ENCODE measurements around the gene ZNF500. TPM values are rescaled to one million over a fixed set of nuclear protein-coding genes. Genes with fewer than 3 reads are reported as not detected.

ZNF500 gene
- total RNA-seq, 1 donor from 2014 or later: 6.8 TPM

DNA sequence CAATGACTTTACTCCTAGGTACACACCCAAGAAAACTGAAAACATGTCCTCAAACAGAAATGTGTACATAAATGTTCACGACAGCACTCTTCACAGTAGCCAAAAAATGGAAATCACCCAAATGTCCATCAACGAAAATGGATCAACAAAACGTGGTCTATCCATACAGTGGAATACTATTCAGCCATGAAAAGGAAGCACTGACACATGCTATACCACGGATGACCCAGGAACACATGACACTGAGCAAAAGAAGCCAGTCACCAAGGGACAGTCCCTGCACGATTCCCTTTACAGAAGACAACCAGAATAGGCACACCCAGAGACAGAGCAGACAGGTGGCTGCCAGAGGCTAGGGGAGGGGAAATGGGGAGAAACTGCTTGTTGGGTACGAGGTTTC, 11.3 kb downstream of the ZNF500 start:
- H3K9ac ChIP-seq (ENCODE audit: low read depth in 1 of 3, low read length in 3 of 3): no peak overlapping the region
- peaks cover 59 to 74% (median 70%) of the 10 kb centered on the region in 3 donors for H3K36me3 ChIP-seq (ENCODE audit: control insufficient read depth in 3 of 3, insufficient read depth in 3 of 3, low read length in 3 of 3)
- H3K27me3 ChIP-seq (ENCODE audit: control insufficient read depth in 3 of 3, insufficient read depth in 3 of 3, low read length in 3 of 3): no peaks in the 10 kb centered on the region
- no peaks in the 10 kb centered on the region for H3K4me1 ChIP-seq (ENCODE audit: control insufficient read depth in 3 of 3, insufficient read depth in 3 of 3, low read length in 3 of 3)
- no peak overlapping the region for H3K27ac ChIP-seq (ENCODE audit: low read depth, low read length)
- no peak overlapping the region for H3K4me3 ChIP-seq (ENCODE audit: low read length in 3 of 3)
- no peaks in the 10 kb centered on the region for H3K9me3 ChIP-seq (ENCODE audit: control insufficient read depth in 3 of 3, low read length in 3 of 3)

- Histone ChIP-seq H3K9me3 (ENCODE audit: control insufficient read depth in 3 of 3, low read length in 3 of 3) (no peaks in the 10 kb centered on the region), H3K27me3 (ENCODE audit: control insufficient read depth in 3 of 3, insufficient read depth in 3 of 3, low read length in 3 of 3) (no peaks in the 10 kb centered on the region), H3K4me1 (ENCODE audit: control insufficient read depth in 3 of 3, insufficient read depth in 3 of 3, low read length in 3 of 3) (no peaks in the 10 kb centered on the region), H3K36me3 (ENCODE audit: control insufficient read depth in 3 of 3, insufficient read depth in 3 of 3, low read length in 3 of 3) (peaks cover 53 to 68% (median 67%) of the 10 kb centered on the region in 3 donors), H3K4me3 (ENCODE audit: low read length in 3 of 3) (no peak overlapping the region), H3K27ac (ENCODE audit: low read depth, low read length) (no peak overlapping the region), H3K9ac (ENCODE audit: low read depth in 1 of 3, low read length in 3 of 3) (no peak overlapping the region)
Observed at GRCh38 chr16:4754865-4755264, 12.1 kb downstream of the ZNF500 start.

- Histone ChIP-seq H3K4me3 (ENCODE audit: low read length in 3 of 3) (no peak overlapping the region), H3K9me3 (ENCODE audit: control insufficient read depth in 3 of 3, low read length in 3 of 3) (no peaks in the 10 kb centered on the region), H3K27ac (ENCODE audit: low read depth, low read length) (no peak overlapping the region), H3K36me3 (ENCODE audit: control insufficient read depth in 3 of 3, insufficient read depth in 3 of 3, low read length in 3 of 3) (peaks cover 44 to 55% (median 54%) of the 10 kb centered on the region in 3 donors), H3K4me1 (ENCODE audit: control insufficient read depth in 3 of 3, insufficient read depth in 3 of 3, low read length in 3 of 3) (no peaks in the 10 kb centered on the region), H3K27me3 (ENCODE audit: control insufficient read depth in 3 of 3, insufficient read depth in 3 of 3, low read length in 3 of 3) (no peaks in the 10 kb centered on the region), H3K9ac (ENCODE audit: low read depth in 1 of 3, low read length in 3 of 3) (no peak overlapping the region)
Observed at GRCh38 chr16:4753227-4753626, 13.7 kb downstream of the ZNF500 start.

DNA sequence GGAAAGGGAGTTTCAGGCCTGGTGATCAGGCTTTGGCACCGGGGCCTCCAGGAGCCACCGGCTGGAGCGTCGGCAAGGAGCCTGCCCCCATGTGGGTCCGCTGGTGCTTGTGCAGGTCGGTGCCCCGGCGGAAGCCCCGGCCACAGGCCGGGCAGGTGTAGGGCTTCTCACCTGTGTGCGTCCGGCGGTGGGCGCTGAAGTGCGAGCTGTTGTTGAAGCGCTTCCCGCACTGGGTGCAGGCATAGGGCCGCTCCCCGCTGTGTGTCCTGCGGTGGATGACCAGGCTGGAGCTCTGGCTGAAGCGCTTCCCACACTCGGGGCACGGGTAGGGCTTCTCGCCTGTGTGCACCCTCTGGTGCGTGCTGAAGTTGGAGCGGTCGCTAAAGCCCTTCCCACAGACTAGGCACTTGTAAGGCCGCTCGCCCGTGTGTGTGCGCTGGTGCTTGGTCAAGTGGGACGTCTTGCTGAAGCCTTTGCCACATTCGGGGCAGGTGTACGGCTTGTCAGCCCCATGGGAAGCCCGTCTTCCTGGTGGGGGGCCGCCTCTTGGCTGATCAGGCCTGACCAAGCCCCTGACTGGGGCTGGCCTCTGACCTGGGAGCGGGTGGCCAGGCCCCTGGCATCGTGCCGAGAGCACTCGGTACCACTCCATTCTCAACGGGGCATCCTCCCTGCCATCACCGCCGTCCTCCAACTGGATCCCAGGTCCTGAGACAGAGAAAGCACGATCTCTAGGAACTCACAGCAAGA, 14.4 kb downstream of the ZNF500 start:
- Histone ChIP-seq H3K9ac (ENCODE audit: low read depth in 1 of 3, low read length in 3 of 3) (no peak overlapping the region), H3K4me3 (ENCODE audit: low read length in 3 of 3) (no peak overlapping the region), H3K27ac (ENCODE audit: low read depth, low read length) (no peak overlapping the region), H3K9me3 (ENCODE audit: control insufficient read depth in 3 of 3, low read length in 3 of 3) (no peaks in the 10 kb centered on the region), H3K36me3 (ENCODE audit: control insufficient read depth in 3 of 3, insufficient read depth in 3 of 3, low read length in 3 of 3) (peaks cover 41 to 53% (median 51%) of the 10 kb centered on the region in 3 donors), H3K4me1 (ENCODE audit: control insufficient read depth in 3 of 3, insufficient read depth in 3 of 3, low read length in 3 of 3) (no peaks in the 10 kb centered on the region), H3K27me3 (ENCODE audit: control insufficient read depth in 3 of 3, insufficient read depth in 3 of 3, low read length in 3 of 3) (no peaks in the 10 kb centered on the region)

DNA sequence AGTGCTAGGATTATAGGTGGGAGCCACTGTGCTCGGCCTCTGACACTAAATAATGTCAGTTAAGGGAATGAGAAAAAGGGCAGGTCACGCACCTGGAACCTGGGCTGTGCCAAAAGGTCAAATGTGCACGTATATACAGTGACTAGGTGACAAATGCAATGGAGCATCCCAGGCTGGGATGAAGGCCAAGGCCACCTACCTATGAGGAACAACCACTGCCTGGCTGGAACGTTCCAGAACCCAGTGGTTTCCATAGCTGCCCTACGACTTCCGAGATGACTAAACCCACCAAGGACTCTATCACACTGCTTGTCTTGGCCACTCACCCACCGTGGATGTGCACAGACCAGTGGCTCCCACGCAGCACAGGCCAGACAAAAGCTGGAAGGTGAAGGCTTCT, 16.1 kb downstream of the ZNF500 start:
- Histone ChIP-seq H3K4me1 (ENCODE audit: control insufficient read depth in 3 of 3, insufficient read depth in 3 of 3, low read length in 3 of 3) (peaks cover 0 to 10% (median 4%) of the 10 kb centered on the region in 3 donors), H3K9me3 (ENCODE audit: control insufficient read depth in 3 of 3, low read length in 3 of 3) (no peaks in the 10 kb centered on the region), H3K9ac (ENCODE audit: low read depth in 1 of 3, low read length in 3 of 3) (no peak overlapping the region), H3K4me3 (ENCODE audit: low read length in 3 of 3) (no peak overlapping the region), H3K27me3 (ENCODE audit: control insufficient read depth in 3 of 3, insufficient read depth in 3 of 3, low read length in 3 of 3) (no peaks in the 10 kb centered on the region), H3K27ac (ENCODE audit: low read depth, low read length) (no peak overlapping the region), H3K36me3 (ENCODE audit: control insufficient read depth in 3 of 3, insufficient read depth in 3 of 3, low read length in 3 of 3) (peaks cover 38 to 50% (median 47%) of the 10 kb centered on the region in 3 donors)

DNA sequence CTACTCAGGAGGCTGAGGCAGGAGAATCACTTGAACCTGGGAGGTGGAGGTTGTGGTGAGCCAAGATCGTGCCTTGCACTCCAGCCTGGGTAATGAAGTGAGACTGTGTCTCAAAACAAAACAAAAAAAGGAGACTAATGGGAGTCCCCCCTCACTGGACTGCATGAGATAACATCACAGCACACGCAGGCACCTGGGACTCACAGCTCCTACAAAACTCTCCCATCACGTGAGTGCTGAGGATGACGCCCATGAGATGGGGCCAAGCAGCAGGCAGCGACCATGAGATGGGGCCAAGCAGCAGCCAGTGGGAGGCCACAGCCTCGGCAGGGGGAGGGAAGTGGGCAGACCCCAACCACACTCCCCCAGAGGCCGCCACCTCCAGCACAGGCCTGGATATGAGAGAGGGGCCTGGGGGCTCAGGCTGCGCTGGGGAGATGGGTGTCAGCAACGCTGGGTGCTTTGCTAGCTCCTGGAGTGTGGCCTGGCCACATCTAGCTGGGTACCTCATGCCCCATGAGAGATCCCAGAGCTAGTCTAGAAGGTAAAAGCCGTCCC, 17.2 kb downstream of the ZNF500 start:
- Histone ChIP-seq H3K9me3 (ENCODE audit: control insufficient read depth in 3 of 3, low read length in 3 of 3) (no peaks in the 10 kb centered on the region), H3K27ac (ENCODE audit: low read depth, low read length) (no peak overlapping the region), H3K4me1 (ENCODE audit: control insufficient read depth in 3 of 3, insufficient read depth in 3 of 3, low read length in 3 of 3) (peaks cover 0 to 10% (median 4%) of the 10 kb centered on the region in 3 donors), H3K4me3 (ENCODE audit: low read length in 3 of 3) (no peak overlapping the region), H3K9ac (ENCODE audit: low read depth in 1 of 3, low read length in 3 of 3) (no peak overlapping the region), H3K36me3 (ENCODE audit: control insufficient read depth in 3 of 3, insufficient read depth in 3 of 3, low read length in 3 of 3) (peaks cover 33 to 42% (median 39%) of the 10 kb centered on the region in 3 donors), H3K27me3 (ENCODE audit: control insufficient read depth in 3 of 3, insufficient read depth in 3 of 3, low read length in 3 of 3) (no peaks in the 10 kb centered on the region)

DNA sequence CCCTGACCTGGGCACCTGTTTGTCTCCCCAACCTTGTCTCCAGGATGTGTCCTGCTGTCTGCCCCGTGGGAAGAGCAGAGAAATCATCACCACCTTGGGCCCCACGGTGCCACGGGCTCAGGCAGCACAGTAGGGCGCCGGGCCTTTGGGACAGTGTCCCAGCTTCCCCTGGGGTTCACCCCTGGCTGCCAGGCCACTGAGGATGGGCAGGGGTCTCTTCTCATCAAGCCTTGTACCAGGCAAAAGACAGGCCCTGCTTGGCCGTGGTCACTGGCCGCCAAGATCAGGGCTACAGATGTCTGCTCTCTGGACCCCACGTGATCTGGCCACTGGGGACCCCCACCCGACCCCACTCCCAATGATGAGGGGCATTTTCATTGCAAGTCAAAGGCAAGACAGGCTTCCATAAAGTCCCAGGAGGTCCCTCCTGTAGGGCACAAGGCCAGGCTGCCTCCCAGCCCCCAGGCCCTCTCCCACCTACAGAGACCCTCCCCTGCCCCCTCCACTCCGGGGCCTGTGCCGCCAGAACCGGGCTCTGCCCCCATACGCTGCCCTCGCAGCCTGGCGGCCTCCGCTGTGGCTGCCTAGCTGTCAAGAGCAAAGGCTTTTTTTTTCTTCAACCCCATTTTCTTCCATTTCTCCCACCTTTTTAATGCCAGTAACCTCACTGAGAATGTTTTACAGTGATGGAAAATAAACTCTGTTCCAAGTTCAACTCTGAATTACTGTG, 18.1 kb downstream of the ZNF500 start:
- H3K36me3 ChIP-seq (ENCODE audit: control insufficient read depth in 3 of 3, insufficient read depth in 3 of 3, low read length in 3 of 3): peaks cover 28 to 38% (median 34%) of the 10 kb centered on the region in 3 donors
- H3K27me3 ChIP-seq (ENCODE audit: control insufficient read depth in 3 of 3, insufficient read depth in 3 of 3, low read length in 3 of 3): no peaks in the 10 kb centered on the region
- H3K9ac ChIP-seq (ENCODE audit: low read depth in 1 of 3, low read length in 3 of 3): no peak overlapping the region
- H3K27ac ChIP-seq (ENCODE audit: low read depth, low read length): no peak overlapping the region
- peaks cover 0 to 10% (median 4%) of the 10 kb centered on the region in 3 donors for H3K4me1 ChIP-seq (ENCODE audit: control insufficient read depth in 3 of 3, insufficient read depth in 3 of 3, low read length in 3 of 3)
- no peak overlapping the region for H3K4me3 ChIP-seq (ENCODE audit: low read length in 3 of 3)
- H3K9me3 ChIP-seq (ENCODE audit: control insufficient read depth in 3 of 3, low read length in 3 of 3): no peaks in the 10 kb centered on the region

DNA sequence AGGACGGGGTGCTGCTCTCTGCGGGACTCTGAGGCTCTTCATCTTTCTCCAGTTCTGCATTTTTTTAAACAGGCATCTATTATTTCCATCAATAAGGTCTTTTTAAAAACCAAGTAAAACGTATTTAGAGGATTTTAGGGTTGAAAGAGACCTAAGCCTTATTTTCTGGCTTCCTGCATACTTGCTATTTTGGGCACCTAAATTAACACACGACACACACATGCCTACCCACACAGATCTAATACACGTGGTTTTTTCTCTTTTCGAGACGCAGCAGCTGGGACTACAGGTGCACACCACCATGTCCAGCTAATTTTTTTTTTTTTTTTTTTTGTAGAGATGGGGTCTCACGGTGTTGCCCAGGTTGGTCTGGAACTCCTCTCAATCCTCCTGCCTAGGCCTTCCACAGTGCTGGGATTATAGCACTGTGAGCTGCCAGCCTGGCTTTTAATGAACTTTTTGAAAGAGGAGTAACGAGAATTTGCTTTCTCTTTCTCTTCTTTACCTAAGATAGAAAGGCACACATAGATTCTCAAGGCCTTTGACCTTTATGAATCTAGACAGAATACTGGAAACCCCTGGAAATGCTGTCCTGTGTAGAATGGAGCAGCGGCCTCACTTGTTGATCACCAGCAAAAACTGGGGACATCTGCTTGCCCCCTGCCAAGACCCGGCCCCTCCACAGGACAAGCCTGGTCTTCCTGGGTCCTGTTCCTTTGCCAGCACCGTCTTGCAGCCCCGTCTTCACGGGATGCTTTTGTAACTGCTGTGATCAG, 18.9 kb downstream of the ZNF500 start:
- H3K27ac ChIP-seq (ENCODE audit: low read depth, low read length): no peak overlapping the region
- peaks cover 23 to 31% (median 26%) of the 10 kb centered on the region in 3 donors for H3K36me3 ChIP-seq (ENCODE audit: control insufficient read depth in 3 of 3, insufficient read depth in 3 of 3, low read length in 3 of 3)
- H3K4me3 ChIP-seq (ENCODE audit: low read length in 3 of 3): no peak overlapping the region

GRCh38 chr16:4746991-4747574, 19.9 kb downstream of the ZNF500 start:
- Histone ChIP-seq H3K36me3 (ENCODE audit: control insufficient read depth in 3 of 3, insufficient read depth in 3 of 3, low read length in 3 of 3) (peaks cover 14 to 21% (median 16%) of the 10 kb centered on the region in 3 donors), H3K27me3 (ENCODE audit: control insufficient read depth in 3 of 3, insufficient read depth in 3 of 3, low read length in 3 of 3) (peaks cover 0 to 10% (median 3%) of the 10 kb centered on the region in 3 donors), H3K4me3 (ENCODE audit: low read length in 3 of 3) (no peak overlapping the region), H3K4me1 (ENCODE audit: control insufficient read depth in 3 of 3, insufficient read depth in 3 of 3, low read length in 3 of 3) (peaks cover 4 to 18% (median 5%) of the 10 kb centered on the region in 3 donors), H3K9ac (ENCODE audit: low read depth in 1 of 3, low read length in 3 of 3) (peak overlapping the region in 2 of 3 donors; percentile 4 to 28), H3K27ac (ENCODE audit: low read depth, low read length) (no peak overlapping the region), H3K9me3 (ENCODE audit: control insufficient read depth in 3 of 3, low read length in 3 of 3) (no peaks in the 10 kb centered on the region)

More for the DNA sequence above, 18.9 kb downstream of the ZNF500 start:
- Histone ChIP-seq H3K9me3 (ENCODE audit: control insufficient read depth in 3 of 3, low read length in 3 of 3) (no peaks in the 10 kb centered on the region), H3K4me1 (ENCODE audit: control insufficient read depth in 3 of 3, insufficient read depth in 3 of 3, low read length in 3 of 3) (peaks cover 4 to 15% (median 5%) of the 10 kb centered on the region in 3 donors), H3K27me3 (ENCODE audit: control insufficient read depth in 3 of 3, insufficient read depth in 3 of 3, low read length in 3 of 3) (peaks cover 0 to 5% (median 0%) of the 10 kb centered on the region in 3 donors), H3K9ac (ENCODE audit: low read depth in 1 of 3, low read length in 3 of 3) (no peak overlapping the region)

Measured in skeletal muscle tissue (tissue), 4 donors.